ENCODE measurements around the gene SMIM28.
"Not testable (repeated sequence)": the region's sequence is repeated elsewhere in the genome, so short reads cannot be mapped to it uniquely, and the experiment has no call there.

Gene SMIM28

DNA sequence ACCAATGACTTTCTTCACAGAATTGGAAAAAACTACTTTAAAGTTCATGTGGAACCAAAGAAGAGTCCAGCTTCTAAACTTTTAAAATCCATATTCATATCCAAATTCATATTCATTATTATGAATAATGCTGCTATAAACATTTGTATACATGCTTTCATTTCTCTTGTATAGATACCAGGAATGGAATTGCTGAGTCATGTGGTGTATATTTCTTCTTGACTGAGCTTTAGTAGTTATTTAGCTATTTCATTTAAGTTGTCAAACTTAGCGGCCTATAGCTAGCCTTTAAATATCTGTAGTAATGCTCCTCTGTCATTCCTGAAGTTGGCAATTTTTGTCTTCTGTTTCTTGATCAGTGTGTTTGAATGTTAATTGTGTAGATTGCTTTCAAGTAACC, 19.8 kb upstream of the SMIM28 start:
- no peak overlapping the region for H2AK5ac ChIP-seq (ENCODE audit: low read length, severe bottlenecking)
- no peaks in the 10 kb centered on the region for H3K36me3 ChIP-seq (ENCODE audit: control insufficient read depth in 1 of 2, insufficient read depth in 2 of 2, low read depth in 1 of 2, low read length in 2 of 2)
- no peak for DNase-seq
- no peak overlapping the region for H3K18ac ChIP-seq (ENCODE audit: low read depth in 1 of 2, low read length in 2 of 2)
- H4K8ac ChIP-seq (ENCODE audit: low read length), result no peak overlapping the region
- no peaks in the 10 kb centered on the region for H3K79me1 ChIP-seq (replicated peaks; ENCODE audit: low read length, poor library complexity, severe bottlenecking)
- no peak overlapping the region for H2BK12ac ChIP-seq (ENCODE audit: low read length in 2 of 2)
- no peaks in the 10 kb centered on the region for H3K9me3 ChIP-seq (ENCODE audit: control insufficient read depth, low read length)
- no peak overlapping the region for H3K23ac ChIP-seq (ENCODE audit: low read length in 2 of 2)
- H3K27ac ChIP-seq (ENCODE audit: low read length, poor library complexity, severe bottlenecking), result no peak overlapping the region
- H2BK15ac ChIP-seq (ENCODE audit: low read depth, poor library complexity, severe bottlenecking), result no peak overlapping the region
- H3K9ac ChIP-seq (ENCODE audit: low read length), result no peak overlapping the region
- peaks cover 0 to 5% of the 10 kb centered on the region in 2 experiments for H3K27me3 ChIP-seq (ENCODE audit: control insufficient read depth in 1 of 2, insufficient read depth in 1 of 2, low read length in 2 of 2)
- H3K4ac ChIP-seq (ENCODE audit: low read depth in 1 of 2, low read length in 2 of 2), result no peak overlapping the region
- no peak overlapping the region for H2BK5ac ChIP-seq (ENCODE audit: low read depth, low read length, poor library complexity, severe bottlenecking)
- H3K14ac ChIP-seq (ENCODE audit: low read length in 2 of 2), result no peak overlapping the region
- WGBS, result 86% methylated on average over 1 of the region's 1 CpG
- H3K4me2 ChIP-seq (ENCODE audit: low read length, poor library complexity, severe bottlenecking), result no peak overlapping the region
- H2BK120ac ChIP-seq (ENCODE audit: low read depth, low read length), result no peak overlapping the region
- no peaks in the 10 kb centered on the region for H3K4me1 ChIP-seq (ENCODE audit: control insufficient read depth, insufficient read depth, low read depth, low read length)
- no peak overlapping the region for H3K4me3 ChIP-seq (ENCODE audit: insufficient read depth in 1 of 2, low read depth in 1 of 2, low read length in 2 of 2)
- H4K91ac ChIP-seq (ENCODE audit: low read length), result no peak overlapping the region
- H2AFZ ChIP-seq (ENCODE audit: low read depth, low read length), result no peak overlapping the region

DNA sequence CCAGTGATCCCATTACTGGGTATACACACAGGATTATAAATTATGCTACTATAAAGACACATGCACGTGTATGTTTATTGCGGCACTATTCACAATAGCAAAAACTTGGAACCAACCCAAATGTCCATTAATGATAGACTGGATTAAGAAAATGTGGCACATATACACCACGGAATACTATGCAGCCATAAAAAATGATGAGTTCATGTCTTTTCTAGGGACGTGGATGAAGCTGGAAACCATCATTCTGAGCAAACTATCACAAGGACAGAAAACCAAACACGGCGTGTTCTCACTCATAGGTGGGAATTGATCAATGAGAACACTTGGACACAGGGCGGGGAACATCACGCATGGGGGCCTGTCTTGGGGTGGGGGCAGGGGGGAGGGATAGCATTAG, 9.0 kb upstream of the SMIM28 start:
- H3K23ac ChIP-seq (ENCODE audit: low read length in 2 of 2); H3K79me1 ChIP-seq (replicated peaks; ENCODE audit: low read length, poor library complexity, severe bottlenecking); H2AFZ ChIP-seq (ENCODE audit: low read depth, low read length); H3K4ac ChIP-seq (ENCODE audit: low read depth in 1 of 2, low read length in 2 of 2); H3K9ac ChIP-seq (ENCODE audit: low read length); H4K91ac ChIP-seq (ENCODE audit: low read length); H3K18ac ChIP-seq (ENCODE audit: low read depth in 1 of 2, low read length in 2 of 2); H2AK5ac ChIP-seq (ENCODE audit: low read length, severe bottlenecking); DNase-seq; H2BK5ac ChIP-seq (ENCODE audit: low read depth, low read length, poor library complexity, severe bottlenecking); H3K36me3 ChIP-seq (ENCODE audit: control insufficient read depth in 1 of 2, insufficient read depth in 2 of 2, low read depth in 1 of 2, low read length in 2 of 2); H3K9me3 ChIP-seq (ENCODE audit: control insufficient read depth, low read length); H2BK12ac ChIP-seq (ENCODE audit: low read length in 2 of 2); H4K8ac ChIP-seq (ENCODE audit: low read length); H2BK120ac ChIP-seq (ENCODE audit: low read depth, low read length); H3K27me3 ChIP-seq (ENCODE audit: control insufficient read depth in 1 of 2, insufficient read depth in 1 of 2, low read length in 2 of 2); H3K4me1 ChIP-seq (ENCODE audit: control insufficient read depth, insufficient read depth, low read depth, low read length); H3K4me3 ChIP-seq (ENCODE audit: insufficient read depth in 1 of 2, low read depth in 1 of 2, low read length in 2 of 2); H3K14ac ChIP-seq (ENCODE audit: low read length in 2 of 2); H2BK15ac ChIP-seq (ENCODE audit: low read depth, poor library complexity, severe bottlenecking); H3K27ac ChIP-seq (ENCODE audit: low read length, poor library complexity, severe bottlenecking); H3K4me2 ChIP-seq (ENCODE audit: low read length, poor library complexity, severe bottlenecking): not testable (repeated sequence)
- 95% methylated on average over 6 of the region's 8 CpGs for WGBS

GRCh38 chr6:138370631-138371451, 6.9 kb upstream of the SMIM28 start:
- 82% methylated on average over 8 of the region's 9 CpGs for WGBS
- H3K4ac ChIP-seq (ENCODE audit: low read depth in 1 of 2, low read length in 2 of 2), result no peak overlapping the region

GRCh38 chr6:138371452-138371711, 6.3 kb upstream of the SMIM28 start:
- H3K27me3 ChIP-seq (ENCODE audit: control insufficient read depth in 1 of 2, insufficient read depth in 1 of 2, low read length in 2 of 2), result no peaks in the 10 kb centered on the region
- no peak overlapping the region for H3K27ac ChIP-seq (ENCODE audit: low read length, poor library complexity, severe bottlenecking)
- no peak overlapping the region for H3K23ac ChIP-seq (ENCODE audit: low read length in 2 of 2)
- H3K9ac ChIP-seq (ENCODE audit: low read length), result no peak overlapping the region
- H2BK12ac ChIP-seq (ENCODE audit: low read length in 2 of 2), result no peak overlapping the region
- H3K79me1 ChIP-seq (replicated peaks; ENCODE audit: low read length, poor library complexity, severe bottlenecking), result no peaks in the 10 kb centered on the region
- no peak overlapping the region for H2BK5ac ChIP-seq (ENCODE audit: low read depth, low read length, poor library complexity, severe bottlenecking)
- H3K4ac ChIP-seq (ENCODE audit: low read depth in 1 of 2, low read length in 2 of 2), result no peak overlapping the region
- H2BK120ac ChIP-seq (ENCODE audit: low read depth, low read length), result no peak overlapping the region
- H3K14ac ChIP-seq (ENCODE audit: low read length in 2 of 2), result no peak overlapping the region
- no peak overlapping the region for H3K18ac ChIP-seq (ENCODE audit: low read depth in 1 of 2, low read length in 2 of 2)
- no peak overlapping the region for H2AFZ ChIP-seq (ENCODE audit: low read depth, low read length)
- no peak for DNase-seq
- no peak overlapping the region for H2BK15ac ChIP-seq (ENCODE audit: low read depth, poor library complexity, severe bottlenecking)
- no peak overlapping the region for H3K4me2 ChIP-seq (ENCODE audit: low read length, poor library complexity, severe bottlenecking)
- H4K91ac ChIP-seq (ENCODE audit: low read length), result no peak overlapping the region
- H3K4me3 ChIP-seq (ENCODE audit: insufficient read depth in 1 of 2, low read depth in 1 of 2, low read length in 2 of 2), result no peak overlapping the region
- H4K8ac ChIP-seq (ENCODE audit: low read length), result no peak overlapping the region
- no peak overlapping the region for H2AK5ac ChIP-seq (ENCODE audit: low read length, severe bottlenecking)
- H3K4me1 ChIP-seq (ENCODE audit: control insufficient read depth, insufficient read depth, low read depth, low read length), result no peaks in the 10 kb centered on the region
- H3K9me3 ChIP-seq (ENCODE audit: control insufficient read depth, low read length), result no peaks in the 10 kb centered on the region
- no peaks in the 10 kb centered on the region for H3K36me3 ChIP-seq (ENCODE audit: control insufficient read depth in 1 of 2, insufficient read depth in 2 of 2, low read depth in 1 of 2, low read length in 2 of 2)
- 93% methylated on average over 1 of the region's 3 CpGs for WGBS

More at GRCh38 chr6:138370631-138371451, 6.9 kb upstream of the SMIM28 start:
- no peaks in the 10 kb centered on the region for H3K79me1 ChIP-seq (replicated peaks; ENCODE audit: low read length, poor library complexity, severe bottlenecking)
- no peak overlapping the region for H2BK5ac ChIP-seq (ENCODE audit: low read depth, low read length, poor library complexity, severe bottlenecking)
- no peak overlapping the region for H4K91ac ChIP-seq (ENCODE audit: low read length)
- H3K23ac ChIP-seq (ENCODE audit: low read length in 2 of 2), result no peak overlapping the region
- H2AK5ac ChIP-seq (ENCODE audit: low read length, severe bottlenecking), result no peak overlapping the region
- H3K9me3 ChIP-seq (ENCODE audit: control insufficient read depth, low read length), result no peaks in the 10 kb centered on the region
- H4K8ac ChIP-seq (ENCODE audit: low read length), result no peak overlapping the region
- no peak overlapping the region for H2AFZ ChIP-seq (ENCODE audit: low read depth, low read length)
- peak overlapping the region; percentile 34 for H2BK120ac ChIP-seq (ENCODE audit: low read depth, low read length)
- H3K9ac ChIP-seq (ENCODE audit: low read length), result no peak overlapping the region
- H3K27ac ChIP-seq (ENCODE audit: low read length, poor library complexity, severe bottlenecking), result no peak overlapping the region
- H2BK15ac ChIP-seq (ENCODE audit: low read depth, poor library complexity, severe bottlenecking), result no peak overlapping the region
- H3K14ac ChIP-seq (ENCODE audit: low read length in 2 of 2), result no peak overlapping the region
- H2BK12ac ChIP-seq (ENCODE audit: low read length in 2 of 2), result no peak overlapping the region
- no peaks in the 10 kb centered on the region for H3K4me1 ChIP-seq (ENCODE audit: control insufficient read depth, insufficient read depth, low read depth, low read length)
- no peaks in the 10 kb centered on the region for H3K36me3 ChIP-seq (ENCODE audit: control insufficient read depth in 1 of 2, insufficient read depth in 2 of 2, low read depth in 1 of 2, low read length in 2 of 2)
- H3K4me3 ChIP-seq (ENCODE audit: insufficient read depth in 1 of 2, low read depth in 1 of 2, low read length in 2 of 2), result no peak overlapping the region
- no peak overlapping the region for H3K4me2 ChIP-seq (ENCODE audit: low read length, poor library complexity, severe bottlenecking)
- H3K18ac ChIP-seq (ENCODE audit: low read depth in 1 of 2, low read length in 2 of 2), result no peak overlapping the region
- DNase-seq, result no peak
- no peaks in the 10 kb centered on the region for H3K27me3 ChIP-seq (ENCODE audit: control insufficient read depth in 1 of 2, insufficient read depth in 1 of 2, low read length in 2 of 2)
